HG03280 (cell line): ENCODE results near the gene GSTK1.
"Not testable (repeated sequence)": the region's sequence is repeated elsewhere in the genome, so short reads cannot be mapped to it uniquely, and the experiment has no call there.

ENCODE experiments used
- ATAC-seq: cut with Tn5 transposase; IDR thresholded peaks from one replicate; pipeline ENCODE4 v1.9.1; 2021; ENCODE audit warnings: mild to moderate bottlenecking, moderate library complexity; ENCODE audit not compliant: unreplicated experiment

The GSTK1 gene

GRCh38 chr7:143238289-143238980 is 24.8 kb upstream of the GSTK1 start:
- no peak for ATAC-seq

DNA sequence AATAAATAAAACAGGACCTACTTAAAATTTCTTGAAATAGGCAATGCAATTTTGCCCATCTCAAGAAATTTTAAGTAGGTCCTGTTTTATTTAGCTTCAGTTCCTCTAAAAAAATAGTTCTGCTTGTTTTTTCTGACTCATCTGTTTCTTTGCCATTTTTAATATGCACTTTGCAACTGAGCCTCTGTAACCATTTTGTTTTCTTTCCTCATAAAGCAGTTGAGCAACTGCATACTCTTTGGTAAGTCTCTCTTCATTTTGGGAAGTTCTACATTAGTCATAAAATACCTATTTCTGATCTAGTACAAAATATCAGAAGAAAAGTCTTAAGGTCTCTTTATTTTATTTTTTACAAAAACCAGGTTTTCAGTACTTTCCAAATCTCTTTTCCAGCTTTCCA is 23.4 kb upstream of the GSTK1 start:
- no peak for ATAC-seq

DNA sequence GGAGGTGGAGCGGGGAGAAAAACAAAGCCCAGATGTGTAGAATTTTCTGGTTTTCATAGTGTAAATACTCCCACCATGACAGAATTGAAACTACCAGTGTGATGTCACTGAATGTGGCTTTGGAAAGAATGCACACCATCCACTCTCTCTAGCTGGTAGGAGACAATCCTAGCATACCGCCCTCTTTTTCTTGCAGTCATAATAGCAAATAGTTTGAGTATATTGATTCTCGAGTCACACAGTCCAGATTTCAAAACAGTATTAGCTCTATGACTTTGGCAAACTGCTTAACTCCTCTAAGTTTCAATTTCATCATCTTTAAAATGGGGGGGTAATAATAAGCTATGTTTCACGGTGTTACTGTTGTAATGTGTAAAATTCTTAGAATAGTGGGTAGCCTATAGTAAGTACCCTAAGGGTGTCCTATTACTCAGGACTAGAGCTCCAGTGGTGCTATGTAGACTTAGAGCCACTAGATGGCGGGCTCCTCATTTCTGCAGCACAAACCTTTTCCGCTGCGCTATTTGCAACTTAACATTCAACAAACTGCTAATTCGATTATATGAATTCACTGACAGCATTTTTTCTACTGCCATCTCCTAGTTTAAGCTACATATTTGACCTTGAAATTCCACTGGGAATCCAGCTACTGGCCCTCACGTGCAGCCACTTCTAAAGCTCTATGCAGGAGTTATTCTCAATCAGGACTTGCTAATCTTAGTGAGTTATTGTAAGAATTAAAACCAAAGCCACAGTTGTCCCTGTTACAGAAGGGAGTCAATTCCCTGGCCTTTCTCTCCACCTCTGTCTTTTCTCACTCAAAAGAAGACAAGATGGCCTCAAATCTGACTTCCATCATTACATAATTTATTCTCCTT is 22.7 kb upstream of the GSTK1 start:
- peak; percentile 96 for ATAC-seq

DNA sequence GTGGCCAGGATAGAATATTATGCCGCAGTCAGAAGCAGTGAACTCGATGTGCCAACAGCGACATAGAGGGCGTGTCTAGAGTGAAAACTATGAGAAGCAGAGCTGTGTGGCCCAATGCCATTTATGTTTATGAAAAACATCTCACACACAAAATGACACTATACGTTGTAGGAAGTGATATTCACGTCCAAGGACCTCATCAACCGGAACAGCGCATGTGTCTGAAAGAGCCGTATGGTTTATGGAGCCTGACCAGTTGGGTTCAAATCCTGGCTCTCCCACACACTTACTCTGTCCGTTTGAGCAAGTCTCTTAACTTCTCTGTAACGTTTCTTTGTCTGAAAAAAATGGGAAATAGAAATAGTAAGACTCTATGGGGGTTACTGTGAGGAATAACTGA is 20.9 kb upstream of the GSTK1 start:
- no peak for ATAC-seq

GRCh38 chr7:143243111-143243510 is 20.1 kb upstream of the GSTK1 start:
- ATAC-seq, result no peak

GRCh38 chr7:143243614-143244013 is 19.6 kb upstream of the GSTK1 start:
- ATAC-seq, result no peak

DNA sequence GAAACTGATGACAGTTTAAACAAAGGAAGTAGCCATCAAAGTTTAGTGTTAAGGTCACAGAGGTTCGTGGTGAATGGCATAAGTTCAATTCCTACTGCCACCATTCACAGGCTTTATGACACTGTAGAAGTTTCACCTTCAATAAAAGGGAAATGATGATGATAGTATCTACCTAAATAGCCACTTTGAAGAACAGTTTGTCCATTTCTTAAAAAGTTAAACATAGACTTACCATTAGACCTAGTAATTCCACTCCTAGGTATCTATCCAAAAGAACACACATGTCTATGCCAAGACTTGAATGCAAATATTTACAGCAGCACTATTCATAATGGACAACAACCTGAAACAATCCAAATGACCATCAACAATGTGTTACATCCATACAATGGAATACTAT is 18.9 kb upstream of the GSTK1 start:
- ATAC-seq, result no peak

DNA sequence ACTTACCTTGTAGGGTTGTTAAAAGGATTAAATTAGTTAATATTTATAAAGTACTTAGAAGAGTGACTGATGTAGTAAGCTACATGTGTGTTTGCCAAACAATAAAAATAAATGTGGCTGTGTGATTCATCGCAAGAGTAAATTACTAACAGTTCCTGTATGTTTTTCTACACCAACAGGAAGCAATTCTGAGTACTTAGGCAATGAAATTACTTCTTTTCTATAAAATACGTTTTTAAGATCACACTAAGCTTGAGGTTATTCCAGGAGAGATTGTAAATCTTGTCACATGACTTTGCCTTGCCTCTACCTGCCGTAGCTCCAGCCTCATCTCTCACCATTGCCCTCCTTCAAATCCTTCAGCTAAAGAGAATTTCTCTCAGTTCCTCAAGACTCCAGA is 18.1 kb upstream of the GSTK1 start:
- ATAC-seq, result no peak

DNA sequence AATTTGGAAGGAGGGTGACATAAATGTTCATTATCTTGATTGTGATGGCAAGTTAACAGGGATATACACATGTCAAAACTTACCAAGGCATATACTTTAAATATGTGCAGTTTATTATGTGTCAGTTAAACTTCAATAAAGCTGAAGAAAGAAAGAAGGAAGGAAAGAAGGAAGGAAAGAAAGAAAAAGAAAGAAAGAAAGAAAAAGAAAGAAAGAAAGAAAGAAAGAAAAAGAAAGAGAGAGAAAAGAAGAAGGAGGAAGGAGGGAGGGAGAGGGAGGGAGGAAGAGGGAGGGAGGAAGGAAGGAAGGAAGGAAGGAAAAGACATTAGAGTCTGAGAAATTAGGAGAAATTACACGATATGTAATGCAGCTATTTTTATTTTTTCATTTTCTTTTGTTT is 15.9 kb upstream of the GSTK1 start:
- no peak for ATAC-seq

DNA sequence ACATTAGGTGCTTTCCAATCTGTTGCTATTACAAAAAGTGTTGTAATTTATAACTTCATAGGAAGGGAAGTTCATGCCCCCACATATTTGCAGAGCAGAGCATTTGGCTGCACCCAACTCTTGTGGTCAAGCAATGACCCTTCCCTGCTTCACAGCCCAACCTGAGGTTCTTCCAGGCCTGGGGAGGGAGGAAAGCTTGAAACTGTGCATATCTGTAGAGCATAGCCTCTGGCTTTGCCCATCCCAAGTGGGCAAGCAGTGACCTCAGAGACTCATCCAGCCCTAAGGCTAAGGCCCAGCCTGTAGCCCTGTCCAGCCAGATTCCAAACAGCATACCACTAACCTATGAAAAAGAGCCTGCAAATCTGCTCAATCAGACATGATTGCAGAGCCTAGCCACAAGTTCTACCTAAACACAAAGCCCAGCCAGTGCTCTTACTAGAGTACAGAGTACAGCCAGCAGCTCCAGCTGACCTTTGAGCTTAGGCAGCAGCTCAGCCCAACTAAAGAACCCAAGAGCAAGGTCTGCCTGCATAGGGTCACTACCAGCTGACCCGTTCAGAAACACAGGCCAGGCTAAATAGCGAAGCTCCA is 14.4 kb upstream of the GSTK1 start:
- no peak for ATAC-seq

GRCh38 chr7:143250199-143250598 is 13.0 kb upstream of the GSTK1 start:
- ATAC-seq, result no peak

- ATAC-seq, result no peak
Observed at GRCh38 chr7:143250822-143251221, 12.4 kb upstream of the GSTK1 start.

DNA sequence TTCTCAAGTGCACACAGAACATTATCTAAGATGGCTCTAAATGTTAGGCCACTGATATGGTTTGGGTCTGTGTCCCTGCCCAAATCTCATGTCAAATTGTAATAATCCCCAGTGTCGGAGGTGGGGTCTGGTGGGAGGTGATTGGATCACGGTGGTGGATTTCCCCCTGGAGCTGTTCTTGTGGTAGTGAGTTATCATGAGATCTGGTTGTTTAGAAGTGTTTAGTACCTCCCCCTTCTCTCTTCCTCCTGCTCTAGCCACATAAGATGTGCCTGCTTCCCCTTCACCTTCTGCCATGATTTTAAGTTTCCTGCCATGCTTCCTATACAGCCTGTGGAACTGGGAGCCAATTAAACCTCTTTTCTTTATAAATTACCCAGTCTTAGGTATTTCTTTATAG is 11.2 kb upstream of the GSTK1 start:
- ATAC-seq, result no peak

- ATAC-seq, result no peak
Observed at GRCh38 chr7:143255564-143255963, 7.7 kb upstream of the GSTK1 start.

GRCh38 chr7:143256325-143256724 is 6.9 kb upstream of the GSTK1 start:
- no peak for ATAC-seq

DNA sequence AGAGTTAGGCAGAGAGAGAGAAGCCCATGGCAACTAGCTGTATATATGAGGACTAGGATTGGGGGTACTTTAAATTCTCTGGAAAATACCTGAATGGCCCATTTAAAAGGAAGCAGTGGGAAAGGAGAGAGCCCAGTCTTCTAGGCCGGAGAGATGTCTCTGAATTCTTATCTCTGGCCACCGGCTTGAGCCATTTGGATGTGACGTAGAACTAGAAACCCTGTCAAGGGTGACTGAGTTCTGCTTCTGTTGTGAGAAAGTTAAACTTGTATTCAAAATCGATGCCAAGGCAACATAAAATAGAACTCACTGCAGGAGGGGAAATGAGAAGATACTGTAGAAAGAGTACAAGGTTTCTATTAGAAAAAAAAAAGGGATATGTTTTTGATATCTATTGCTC is 6.3 kb upstream of the GSTK1 start:
- peak; percentile 77 for ATAC-seq

- no peak for ATAC-seq
Observed at GRCh38 chr7:143257501-143257900, 5.7 kb upstream of the GSTK1 start.

GRCh38 chr7:143258831-143259230 is 4.4 kb upstream of the GSTK1 start:
- ATAC-seq, result peak; percentile 36

GRCh38 chr7:143259765-143260164 is 3.5 kb upstream of the GSTK1 start:
- ATAC-seq, result no peak

DNA sequence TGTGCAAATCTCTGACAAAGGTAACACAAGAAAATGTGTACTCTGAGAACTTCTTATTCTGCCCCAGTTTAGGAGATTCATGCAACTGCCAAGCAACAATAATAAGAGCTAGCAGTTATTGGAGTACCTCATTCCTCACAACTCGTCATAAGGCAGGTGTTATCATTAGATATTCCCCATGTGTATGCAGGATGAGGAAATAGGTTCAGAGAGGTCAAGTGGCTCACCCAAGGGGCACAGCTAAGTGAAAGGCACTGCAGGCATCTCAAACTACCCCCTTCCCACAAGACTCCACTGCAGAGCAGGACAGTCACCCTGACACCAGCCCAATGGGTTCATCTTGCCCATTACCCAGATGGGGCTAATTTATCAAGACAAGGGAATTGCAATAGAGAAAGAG is 1.3 kb upstream of the GSTK1 start:
- no peak for ATAC-seq

GRCh38 chr7:143264196-143264568 is 941 bp downstream of the GSTK1 start:
- ATAC-seq, result not testable (repeated sequence)
